Mesenchymal stem cell (in vitro differentiated cells and primary cell): ENCODE data around the gene CEP55.

ENCODE experiments used
- DNase-seq: peaks from one replicate; pipeline ENCODE4 v3.0.0-alpha.2; 2013
- H2AFZ ChIP-seq: one replicate; pipeline ENCODE4 v1.6.1; 2013; ENCODE audit warnings: low read depth, mild to moderate bottlenecking, control low read depth, inconsistent platforms, low read length, moderate library complexity
- H2AK5ac ChIP-seq: 2 replicates; pipeline ENCODE4 v1.6.1; 2013; ENCODE audit warnings: low read length, moderate library complexity, mild to moderate bottlenecking, inconsistent platforms; ENCODE audit not compliant: severe bottlenecking
- H2BK120ac ChIP-seq: one replicate; pipeline ENCODE4 v1.6.1; 2013; ENCODE audit warnings: low read depth, mild to moderate bottlenecking, inconsistent platforms, low read length, moderate library complexity
- H2BK12ac ChIP-seq, 2 experiments: one replicate each; pipeline ENCODE4 v1.6.1; 2013; ENCODE audit warnings: inconsistent platforms in 2 of 2, low read length in 2 of 2, mild to moderate bottlenecking in 2 of 2, moderate library complexity in 2 of 2, control low read depth in 1 of 2
- H2BK15ac ChIP-seq: one replicate; pipeline ENCODE4 v1.6.1; 2013; ENCODE audit warnings: mild to moderate bottlenecking, low read depth, inconsistent platforms; ENCODE audit not compliant: poor library complexity, severe bottlenecking
- H2BK5ac ChIP-seq: 2 replicates; pipeline ENCODE4 v1.6.1; 2013; ENCODE audit warnings: low read depth, mild to moderate bottlenecking, low read length, control low read depth, inconsistent platforms; ENCODE audit not compliant: poor library complexity, severe bottlenecking
- H3K14ac ChIP-seq, 2 experiments: one replicate each; pipeline ENCODE4 v1.6.1; 2013; ENCODE audit warnings: inconsistent platforms in 2 of 2, low read length in 2 of 2, control low read depth in 1 of 2, mild to moderate bottlenecking in 1 of 2, moderate library complexity in 1 of 2
- H3K18ac ChIP-seq, 2 experiments: one replicate each; pipeline ENCODE4 v1.6.1; 2013; ENCODE audit warnings: inconsistent platforms in 2 of 2, low read length in 2 of 2, control low read depth in 1 of 2, low read depth in 1 of 2, mild to moderate bottlenecking in 1 of 2
- H3K23ac ChIP-seq, 2 experiments: one replicate each; pipeline ENCODE4 v1.6.1; 2013; ENCODE audit warnings: inconsistent platforms in 2 of 2, low read length in 2 of 2, mild to moderate bottlenecking in 2 of 2, moderate library complexity in 2 of 2, control low read depth in 1 of 2
- H3K27ac ChIP-seq: 2 replicates; pipeline ENCODE4 v1.5.1; 2013; ENCODE audit warnings: mild to moderate bottlenecking, moderate library complexity, low read length, control low read depth, inconsistent platforms; ENCODE audit not compliant: poor library complexity, severe bottlenecking
- H3K27me3 ChIP-seq, 2 experiments: 2 replicates each; pipeline versions ENCODE4 v1.6.1 to v1.7.0; 2013; ENCODE audit warnings: low read length in 2 of 2, mild to moderate bottlenecking in 2 of 2, moderate library complexity in 2 of 2, control low read depth in 1 of 2, inconsistent platforms in 1 of 2; ENCODE audit not compliant: control insufficient read depth in 1 of 2, insufficient read depth in 1 of 2
- H3K36me3 ChIP-seq, 2 experiments: 2 replicates each; pipeline versions ENCODE4 v1.6.1 to v1.7.0; 2013; ENCODE audit warnings: low read length in 2 of 2, control low read depth in 1 of 2, inconsistent platforms in 1 of 2, low read depth in 1 of 2, mild to moderate bottlenecking in 1 of 2; ENCODE audit not compliant: insufficient read depth in 2 of 2, control insufficient read depth in 1 of 2
- H3K4ac ChIP-seq, 2 experiments: one replicate each; pipeline ENCODE4 v1.6.1; 2013; ENCODE audit warnings: inconsistent platforms in 2 of 2, low read length in 2 of 2, mild to moderate bottlenecking in 2 of 2, moderate library complexity in 2 of 2, control low read depth in 1 of 2, low read depth in 1 of 2
- H3K4me1 ChIP-seq: 2 replicates; pipeline ENCODE4 v1.6.1; 2013; ENCODE audit warnings: low read depth, low read length, control low read depth; ENCODE audit not compliant: control insufficient read depth, insufficient read depth
- H3K4me2 ChIP-seq: 2 replicates; pipeline ENCODE4 v1.6.1; 2013; ENCODE audit warnings: low read length, mild to moderate bottlenecking, inconsistent platforms; ENCODE audit not compliant: poor library complexity, severe bottlenecking
- H3K4me3 ChIP-seq, 2 experiments: 2 replicates each; pipeline versions ENCODE4 v1.5.1 to v1.7.0; 2013; ENCODE audit warnings: low read length in 2 of 2, mild to moderate bottlenecking in 2 of 2, control low read depth in 1 of 2, low read depth in 1 of 2; ENCODE audit not compliant: insufficient read depth in 1 of 2
- H3K79me1 ChIP-seq: replicated peaks from 2 replicates; pipeline ENCODE4 v1.6.1; 2013; ENCODE audit warnings: mild to moderate bottlenecking, control low read depth, low read length, inconsistent platforms; ENCODE audit not compliant: poor library complexity, severe bottlenecking
- H3K9ac ChIP-seq: 2 replicates; pipeline ENCODE4 v1.7.0; 2013; ENCODE audit warnings: mild to moderate bottlenecking, low read length, moderate library complexity
- H3K9me3 ChIP-seq: 2 replicates; pipeline ENCODE4 v1.7.0; 2013; ENCODE audit warnings: mild to moderate bottlenecking, low read length; ENCODE audit not compliant: control insufficient read depth
- H4K8ac ChIP-seq: one replicate; pipeline ENCODE4 v1.6.1; 2013; ENCODE audit warnings: inconsistent platforms, mild to moderate bottlenecking, low read length, moderate library complexity
- H4K91ac ChIP-seq: one replicate; pipeline ENCODE4 v1.6.1; 2013; ENCODE audit warnings: mild to moderate bottlenecking, low read length, inconsistent platforms
- WGBS: methylation state at CpG from one replicate; pipeline ENCODE4 v1.1.7; 2013; ENCODE audit warnings: mixed read lengths; 5-methylcytosine and 5-hydroxymethylcytosine counted together

CEP55 gene

DNA sequence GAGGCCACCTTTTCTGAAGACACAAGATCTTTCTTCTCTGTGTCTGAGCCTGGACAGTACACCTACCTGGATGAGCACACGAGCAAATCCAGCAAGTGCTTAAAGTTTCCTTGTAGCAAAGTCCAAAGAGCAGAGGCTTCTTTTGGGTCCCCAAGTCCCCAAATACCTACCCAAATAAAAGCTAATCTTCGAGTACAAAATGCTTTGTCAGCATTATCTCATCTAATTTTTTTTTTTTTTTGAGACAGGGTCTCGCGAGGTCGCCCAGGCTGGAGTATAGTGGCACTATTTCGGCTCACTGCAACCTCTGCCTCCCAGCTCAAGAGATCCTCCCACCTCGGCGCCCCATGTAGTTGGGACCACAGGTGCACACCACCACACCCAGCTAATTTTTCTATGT lies 38.9 kb upstream of the CEP55 start:
- Histone ChIP-seq H3K36me3 (peaks cover 30 to 53% of the 10 kb centered on the region in 2 experiments), H3K14ac (no peak overlapping the region), H3K23ac (no peak overlapping the region), H3K79me1 (peaks cover 2% of the 10 kb centered on the region), H2BK120ac (no peak overlapping the region), H3K27me3 (no peaks in the 10 kb centered on the region), H2AK5ac (peak overlapping the region; percentile 51), H3K18ac (peak overlapping the region; percentile 28 to 50), H3K9me3 (no peaks in the 10 kb centered on the region), H4K8ac (no peak overlapping the region), H4K91ac (no peak overlapping the region), H3K4me2 (no peak overlapping the region), H3K4me3 (no peak overlapping the region), H2AFZ (no peak overlapping the region), H2BK15ac (peak overlapping the region; percentile 63), H3K27ac (peak overlapping the region; percentile 88), H3K4ac (no peak overlapping the region), H2BK12ac (peak overlapping the region; percentile 40 to 89), H2BK5ac (peak overlapping the region; percentile 4), H3K4me1 (peaks cover 19% of the 10 kb centered on the region), H3K9ac (peak overlapping the region; percentile 83)
- WGBS = 98% methylated on average over 6 of the region's 8 CpGs
- DNase-seq = no peak

DNA sequence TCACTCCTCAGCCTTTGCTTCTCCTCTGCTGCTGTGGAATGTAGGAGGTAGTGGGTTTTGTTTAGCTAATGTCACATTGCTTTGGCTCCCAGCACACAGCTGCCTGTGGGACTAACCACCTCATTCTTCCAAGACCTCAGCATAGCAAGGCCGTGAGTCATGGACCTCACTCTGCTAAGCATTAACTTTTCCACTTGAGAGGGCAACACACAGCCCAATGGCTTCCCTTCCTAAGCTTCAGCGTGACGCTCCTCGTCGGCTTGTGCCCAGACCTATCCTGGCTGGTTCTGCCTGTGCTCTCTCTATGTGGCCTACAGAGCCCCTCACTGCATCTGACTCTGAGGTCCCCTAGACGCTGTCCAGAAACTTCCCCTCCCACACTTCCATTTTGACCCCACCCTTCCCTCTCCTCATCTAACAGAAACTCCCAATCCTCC lies 37.6 kb upstream of the CEP55 start:
- H2AK5ac ChIP-seq = no peak overlapping the region
- no peak overlapping the region for H2AFZ ChIP-seq
- no peaks in the 10 kb centered on the region for H3K27me3 ChIP-seq
- no peak overlapping the region for H3K4me2 ChIP-seq
- no peak overlapping the region for H3K14ac ChIP-seq
- WGBS = under 1% methylated on average over 5 of the region's 6 CpGs
- H4K91ac ChIP-seq = peak overlapping the region; percentile 34
- H2BK5ac ChIP-seq = no peak overlapping the region
- peak overlapping the region; percentile 11 to 55 for H3K18ac ChIP-seq
- H3K27ac ChIP-seq = peak overlapping the region; percentile 98
- H3K36me3 ChIP-seq = peaks cover 29 to 43% of the 10 kb centered on the region in 2 experiments
- H2BK15ac ChIP-seq = no peak overlapping the region
- peaks cover 24% of the 10 kb centered on the region for H3K4me1 ChIP-seq
- H3K9me3 ChIP-seq = no peaks in the 10 kb centered on the region
- no peak overlapping the region for H2BK12ac ChIP-seq
- H3K23ac ChIP-seq = no peak overlapping the region
- H3K4ac ChIP-seq = no peak overlapping the region
- DNase-seq = peak; percentile 100
- H2BK120ac ChIP-seq = peak overlapping the region; percentile 86
- peak overlapping the region; percentile 83 for H3K9ac ChIP-seq
- H3K4me3 ChIP-seq = peak overlapping the region in 1 of 2 experiments; percentile 17
- H3K79me1 ChIP-seq = no peaks in the 10 kb centered on the region
- no peak overlapping the region for H4K8ac ChIP-seq

DNA sequence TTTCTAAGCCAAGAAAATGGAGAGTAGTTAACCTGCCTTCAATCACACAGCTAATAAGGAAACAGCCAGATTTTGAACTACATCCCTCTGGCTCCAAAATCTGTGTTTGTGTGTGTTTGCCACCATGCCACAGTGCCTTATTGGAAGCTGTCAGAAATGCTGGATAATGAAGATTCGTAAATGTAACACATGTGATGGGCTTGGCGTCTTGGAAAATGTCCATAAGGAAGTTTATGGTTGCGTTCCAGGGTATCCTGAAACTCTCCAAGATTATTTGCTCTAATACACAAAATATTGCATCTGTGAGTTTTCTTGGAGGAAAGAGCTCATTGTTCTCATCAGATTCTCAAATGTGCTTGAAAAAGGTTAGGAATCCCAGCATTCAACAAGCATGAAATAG lies 36.9 kb upstream of the CEP55 start:
- Histone ChIP-seq H2AK5ac (peak overlapping the region; percentile 100), H3K27ac (peak overlapping the region; percentile 98), H4K8ac (peak overlapping the region; percentile 70), H3K4me2 (no peak overlapping the region), H2BK12ac (peak overlapping the region; percentile 69 to 93), H3K9me3 (no peaks in the 10 kb centered on the region), H3K23ac (no peak overlapping the region), H2BK120ac (peak overlapping the region; percentile 86), H2BK5ac (peak overlapping the region; percentile 80), H3K14ac (no peak overlapping the region), H3K18ac (peak overlapping the region; percentile 88 to 97), H2AFZ (no peak overlapping the region), H3K9ac (peak overlapping the region; percentile 83), H3K4me1 (peaks cover 26% of the 10 kb centered on the region), H3K79me1 (no peaks in the 10 kb centered on the region), H3K4ac (peak overlapping the region; percentile 45 to 94), H3K4me3 (peak overlapping the region in 1 of 2 experiments; percentile 17), H2BK15ac (no peak overlapping the region), H3K27me3 (no peaks in the 10 kb centered on the region), H3K36me3 (peaks cover 25 to 38% of the 10 kb centered on the region in 2 experiments), H4K91ac (peak overlapping the region; percentile 88)
- DNase-seq = no peak
- 0% methylated on average over 1 of the region's 3 CpGs for WGBS

DNA sequence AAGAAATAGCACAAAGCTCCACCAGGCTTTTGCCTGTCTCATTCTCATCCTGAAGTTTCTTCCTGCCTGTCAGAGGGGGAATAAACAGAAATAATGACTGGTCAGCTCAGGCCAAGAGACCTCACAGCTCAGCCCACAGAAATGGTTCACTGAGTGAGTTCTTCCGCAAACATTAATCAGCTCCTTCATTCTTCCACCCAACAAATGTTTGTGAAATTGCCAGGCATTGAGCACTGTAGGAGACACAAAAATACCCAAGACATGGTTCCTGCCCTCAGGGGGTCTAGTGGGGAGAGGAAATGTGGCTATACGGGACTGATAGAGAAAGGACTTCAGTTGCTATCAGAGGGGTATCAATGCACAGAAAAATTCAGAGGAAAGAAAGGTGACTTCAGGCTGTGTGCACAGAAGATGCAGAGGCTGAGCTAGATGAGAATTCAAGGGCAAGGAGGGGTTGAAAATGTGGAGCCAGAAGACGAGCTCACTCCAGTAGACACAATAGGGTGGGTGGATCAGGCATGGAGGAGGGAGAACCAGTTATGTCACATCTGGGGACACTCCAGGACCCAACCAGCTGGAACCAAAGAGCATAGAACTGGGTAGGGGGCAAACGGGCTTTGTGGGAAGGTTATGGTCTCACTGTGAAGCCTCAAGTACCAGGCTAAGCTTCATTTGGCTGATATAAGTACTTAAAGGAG lies 35.2 kb upstream of the CEP55 start:
- Histone ChIP-seq H3K9me3 (no peaks in the 10 kb centered on the region), H2AFZ (no peak overlapping the region), H3K23ac (peak overlapping the region in 1 of 2 experiments; percentile 34), H3K4ac (peak overlapping the region; percentile 7 to 75), H3K79me1 (no peaks in the 10 kb centered on the region), H3K36me3 (peaks cover 18 to 23% of the 10 kb centered on the region in 2 experiments), H2BK15ac (peak overlapping the region; percentile 19), H3K9ac (peak overlapping the region; percentile 58), H3K27me3 (no peaks in the 10 kb centered on the region), H3K4me1 (peaks cover 28% of the 10 kb centered on the region), H3K18ac (peak overlapping the region; percentile 4 to 86), H3K27ac (peak overlapping the region; percentile 96), H3K4me3 (peak overlapping the region in 1 of 2 experiments; percentile 7), H3K4me2 (no peak overlapping the region), H2BK12ac (peak overlapping the region; percentile 92 to 93), H2AK5ac (peak overlapping the region; percentile 36), H2BK5ac (peak overlapping the region; percentile 67), H2BK120ac (peak overlapping the region; percentile 87), H4K91ac (peak overlapping the region; percentile 65), H3K14ac (peak overlapping the region in 1 of 2 experiments; percentile 53), H4K8ac (no peak overlapping the region)
- 30% methylated on average over 4 of the region's 4 CpGs for WGBS
- DNase-seq = peak; percentile 87
